Measurements from ENCODE around the gene IFNB1.

GRCh38 chr9:21084242-21084850 is 6.6 kb upstream of the IFNB1 start:
- no peak for TF ChIP-seq CTCF (conservative IDR thresholded peaks at IDR 0.05; ENCODE audit: low read depth, low read length)
- no peak for TF ChIP-seq EZH2 (IDR thresholded peaks at IDR 0.05; ENCODE audit: borderline replicate concordance, low read depth, low read length, poor library complexity, severe bottlenecking)

All from A673 (cell line).